Right hindlimb (tissue), 1 donor: ENCODE measurements around the gene SIGLEC1.

Experiments used
- DNase-seq: peaks from one replicate; pipeline ENCODE4 v3.0.0-alpha.2; 2018

The SIGLEC1 gene

DNA sequence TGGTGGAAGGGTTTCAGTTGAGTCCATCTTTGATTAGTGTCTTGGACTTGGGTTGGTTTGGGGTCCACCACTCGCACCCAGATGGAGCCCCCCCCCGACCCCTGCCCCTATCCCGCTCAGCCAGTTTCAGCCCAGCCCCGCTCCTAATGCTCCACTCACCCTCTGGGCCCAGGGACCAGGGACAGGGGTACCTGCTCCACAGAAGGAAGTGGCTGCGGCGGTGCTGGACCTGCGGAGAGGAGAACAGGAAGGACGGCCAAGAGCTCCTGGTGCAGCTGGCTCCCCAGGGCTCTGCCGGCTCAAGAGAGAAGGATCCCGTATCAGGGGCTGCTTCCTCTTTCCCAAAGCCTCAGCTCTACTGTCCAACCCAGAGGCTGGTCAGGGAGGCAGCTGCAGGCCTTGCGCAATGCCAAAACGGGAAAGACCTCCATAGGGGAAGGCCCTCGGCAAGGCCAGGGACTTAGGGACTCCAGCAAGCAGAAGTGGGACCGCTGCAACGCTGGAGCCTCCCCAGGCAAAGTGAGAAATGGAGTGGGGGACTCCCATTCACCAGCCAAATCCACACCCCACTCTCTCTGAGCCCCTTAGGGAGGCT lies at the start of gene SIGLEC1:
Gene SIGLEC1, minus strand, starts transcription at position 322 of the 595 bp plus-strand sequence. CDS start 5,472 bp downstream, outside the sequence.
- no peak for DNase-seq

GRCh38 chr20:3760655-3761348 lies 48.4 kb upstream of the SIGLEC1 start:
- DNase-seq, result no peak

DNA sequence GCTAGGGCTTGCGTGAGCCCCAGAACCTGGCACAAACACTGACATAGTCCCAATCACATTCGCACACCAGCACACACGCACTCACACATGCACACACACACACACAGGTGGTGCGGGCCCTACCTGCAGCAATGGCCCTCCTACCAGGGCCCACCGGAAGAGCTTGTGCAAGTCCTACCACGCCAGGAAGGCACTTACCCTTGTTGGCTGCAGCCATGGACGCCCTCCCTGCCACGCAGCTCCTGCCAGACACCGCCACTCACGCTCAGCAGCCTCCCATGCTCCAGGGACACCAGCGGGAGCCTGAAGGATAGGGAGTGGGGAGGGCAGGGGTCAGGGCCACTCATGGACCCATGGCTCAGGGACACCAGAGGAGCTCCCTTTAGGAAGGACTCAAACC lies 47.5 kb upstream of the SIGLEC1 start:
- DNase-seq, result peak; percentile 19

GRCh38 chr20:3759316-3759823 lies 47.0 kb upstream of the SIGLEC1 start:
- peak; percentile 16 for DNase-seq

DNA sequence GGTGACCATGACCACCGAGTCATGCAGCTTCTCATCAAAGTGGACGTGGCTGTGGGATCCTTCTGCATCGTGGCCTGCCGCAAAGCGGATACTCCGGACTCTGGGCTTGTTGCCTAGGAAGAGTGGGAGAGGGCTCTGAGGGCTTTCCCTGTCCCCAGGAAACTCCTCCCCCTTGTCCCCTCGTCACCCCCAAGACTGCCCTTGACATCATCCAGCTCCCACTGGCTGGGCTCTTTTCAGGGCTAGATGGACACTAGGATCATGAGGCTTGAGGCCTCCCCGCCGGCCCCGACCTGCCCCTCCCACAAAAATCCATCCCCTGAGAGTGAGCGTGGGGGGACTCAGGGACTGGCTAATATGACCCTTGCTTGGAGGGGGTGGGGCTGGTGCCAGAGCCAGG lies 46.2 kb upstream of the SIGLEC1 start:
- peak; percentile 27 for DNase-seq

DNA sequence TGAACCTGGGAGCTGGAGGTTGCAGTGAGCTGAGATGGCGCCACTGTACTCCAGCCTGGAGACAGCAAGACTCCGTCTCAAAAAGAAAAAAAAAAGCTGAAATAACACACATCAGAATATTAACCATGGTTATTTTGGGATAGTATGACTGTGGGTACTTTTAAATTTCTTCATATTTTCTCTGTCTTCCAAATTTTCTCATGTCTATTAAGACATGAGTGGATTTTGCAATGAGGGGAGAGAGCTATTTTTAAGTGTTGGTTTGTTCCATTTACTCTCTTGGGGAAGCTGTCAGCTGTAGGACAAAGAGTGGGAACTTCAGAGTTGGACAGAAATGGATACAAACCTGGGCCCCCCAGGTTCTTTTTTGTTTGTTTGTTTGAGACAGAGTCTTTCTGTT lies 44.9 kb upstream of the SIGLEC1 start:
- no peak for DNase-seq

GRCh38 chr20:3755814-3756480 lies 43.5 kb upstream of the SIGLEC1 start:
- DNase-seq, result peak; percentile 22

DNA sequence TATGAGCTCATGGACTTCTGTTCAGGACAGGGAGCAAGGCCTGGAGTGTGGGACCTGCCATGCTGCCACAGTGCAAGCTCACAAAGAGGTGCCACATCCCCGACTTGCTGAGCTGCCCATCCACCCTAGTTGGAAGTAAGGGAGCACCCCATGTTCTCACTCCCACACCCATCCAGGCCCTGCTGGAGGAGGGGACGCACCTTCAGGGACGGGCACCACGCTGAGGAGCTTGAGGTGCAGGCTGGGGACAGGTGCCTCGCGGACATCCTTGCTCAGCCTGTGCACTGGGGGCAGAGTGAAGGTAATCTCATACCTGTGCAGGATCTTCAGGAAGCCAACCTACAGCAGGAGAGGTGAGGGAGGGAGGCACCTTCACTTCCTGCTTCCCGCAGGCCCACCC lies 42.9 kb upstream of the SIGLEC1 start:
- no peak for DNase-seq

GRCh38 chr20:3754276-3754630 lies 41.9 kb upstream of the SIGLEC1 start:
- DNase-seq, result no peak

DNA sequence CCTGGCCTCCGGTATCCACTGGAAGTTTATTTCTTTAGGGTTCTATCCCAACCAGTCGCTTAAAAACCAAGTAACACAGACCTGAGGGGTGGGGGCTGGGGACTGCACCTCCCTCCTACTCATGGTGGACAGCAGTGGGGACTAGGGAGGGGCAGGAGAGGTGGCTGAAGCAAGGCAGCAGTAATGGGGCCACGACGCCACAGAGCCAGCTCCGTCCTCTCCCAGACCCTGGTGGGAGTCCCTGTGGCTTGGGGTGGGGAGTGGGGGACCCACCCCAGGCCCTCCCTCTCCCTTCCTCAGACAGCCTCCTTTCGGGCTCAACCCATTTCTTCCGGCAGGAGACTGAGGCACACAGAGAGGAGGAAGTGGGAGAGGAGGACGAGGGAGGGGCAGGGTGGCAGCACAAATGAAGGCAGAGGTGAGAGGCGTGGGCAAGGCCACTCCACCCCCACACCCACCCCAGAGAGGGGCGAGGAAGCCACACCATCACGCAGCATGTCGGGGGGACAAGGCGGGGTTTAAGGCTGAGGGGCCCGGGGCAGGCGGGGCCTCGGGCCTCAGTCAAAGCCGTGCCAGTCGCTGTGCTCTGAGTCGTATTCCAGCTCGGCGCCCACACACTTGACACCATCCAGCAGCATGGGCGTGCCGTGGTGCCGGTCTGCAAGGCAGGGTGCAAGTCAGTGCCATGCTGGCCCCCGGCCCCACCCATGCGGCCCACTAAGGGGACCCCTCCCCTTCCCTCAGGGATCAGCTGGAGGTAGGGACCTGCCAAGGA lies 41.3 kb upstream of the SIGLEC1 start:
- DNase-seq, result peak; percentile 49

- DNase-seq, result peak; percentile 76
These were observed 40.7 kb upstream of the SIGLEC1 start for GRCh38 chr20:3753098-3753497.

GRCh38 chr20:3752386-3752759 lies 40.0 kb upstream of the SIGLEC1 start:
- no peak for DNase-seq

GRCh38 chr20:3751675-3752385 lies 39.4 kb upstream of the SIGLEC1 start:
- peak; percentile 37 for DNase-seq

- no peak for DNase-seq
These were observed 38.9 kb upstream of the SIGLEC1 start for GRCh38 chr20:3751305-3751674.

- DNase-seq, result no peak
These were observed 37.5 kb upstream of the SIGLEC1 start for GRCh38 chr20:3749689-3750531.

- no peak for DNase-seq
These were observed 36.8 kb upstream of the SIGLEC1 start for GRCh38 chr20:3749087-3749688.

GRCh38 chr20:3748073-3748472 lies 35.7 kb upstream of the SIGLEC1 start:
- no peak for DNase-seq

DNA sequence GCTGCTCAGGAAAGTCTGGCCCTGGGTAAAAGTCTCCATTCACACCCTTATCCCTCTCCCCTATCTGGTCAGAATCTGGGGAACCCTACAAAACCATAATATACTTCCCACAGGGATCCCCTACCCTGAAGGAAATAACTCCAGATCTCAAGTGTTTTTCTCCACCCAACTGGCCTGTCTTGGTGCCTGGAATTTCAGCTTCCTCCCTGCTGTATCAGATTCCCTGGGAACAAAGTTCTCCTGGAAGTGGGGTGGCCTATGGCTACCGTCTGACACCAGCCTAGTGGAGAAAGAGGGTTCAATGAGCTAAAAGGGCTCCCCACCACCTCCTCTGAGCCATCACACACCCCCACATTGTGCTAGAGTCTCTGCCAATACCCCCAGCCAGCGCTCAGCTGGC lies 35.1 kb upstream of the SIGLEC1 start:
- DNase-seq, result no peak

DNA sequence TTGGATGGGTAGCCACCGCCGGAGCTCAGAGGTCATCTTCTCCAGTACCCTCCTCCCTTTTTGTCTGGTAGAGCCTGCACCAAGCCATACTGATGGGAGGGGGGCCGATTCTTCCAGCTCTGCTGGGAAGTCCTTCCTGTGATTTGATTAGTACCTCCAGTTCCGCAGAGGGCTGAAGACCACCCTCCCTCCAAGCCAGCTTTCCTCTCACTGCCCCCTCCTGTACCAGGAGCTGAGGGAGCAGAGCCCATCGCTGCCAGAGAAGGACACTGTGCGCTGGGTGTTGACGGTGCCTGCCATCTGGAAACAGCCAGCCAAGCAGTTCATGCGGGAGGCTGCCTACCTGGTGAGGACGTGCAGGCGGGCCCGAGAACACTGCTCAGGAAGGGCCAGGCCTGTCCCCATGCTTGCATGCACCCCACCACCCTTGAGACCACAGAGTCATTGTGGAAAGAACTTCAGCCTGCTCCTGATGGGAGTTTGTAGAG lies 33.3 kb upstream of the SIGLEC1 start:
- DNase-seq, result no peak

DNA sequence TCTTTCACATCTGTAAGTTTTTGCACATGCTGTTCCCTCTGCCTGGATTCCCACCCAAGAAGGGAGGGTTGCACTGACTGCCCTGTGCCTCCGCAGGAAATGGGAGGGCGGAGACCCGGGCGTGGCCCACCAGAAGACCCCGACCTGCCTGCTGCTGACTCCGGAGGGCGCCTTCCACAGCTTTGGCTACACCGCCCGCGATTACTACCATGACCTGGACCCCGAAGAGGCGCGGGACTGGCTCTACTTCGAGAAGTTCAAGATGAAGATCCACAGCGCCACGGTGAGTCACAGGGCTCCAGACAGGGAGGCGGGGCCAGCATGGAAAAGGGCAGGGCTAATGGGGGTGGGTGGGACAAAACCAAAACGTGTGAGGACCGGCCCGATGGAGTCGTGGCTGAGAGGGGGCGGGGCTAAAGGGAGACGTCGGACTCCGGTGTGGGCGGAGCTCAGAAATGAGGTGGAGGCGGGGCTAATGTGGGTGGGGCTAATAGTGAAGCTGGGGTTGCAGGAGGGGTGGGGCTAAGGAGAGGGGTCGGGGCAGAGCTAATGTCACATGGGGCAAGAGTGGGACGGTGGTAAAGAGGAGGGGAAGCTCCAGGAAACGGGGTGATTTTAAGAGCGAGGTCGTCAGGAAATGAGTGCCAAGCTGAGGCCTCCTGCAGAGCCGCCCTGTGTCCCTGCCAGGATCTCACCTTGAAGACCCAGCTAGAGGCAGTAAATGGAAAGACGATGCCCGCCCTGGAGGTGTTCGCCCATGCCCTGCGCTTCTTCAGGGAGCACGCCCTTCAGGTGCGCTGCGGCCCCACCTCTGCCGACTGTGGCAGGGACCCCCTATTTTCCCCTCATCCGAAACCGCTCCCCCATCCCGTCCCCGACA lies 32.6 kb upstream of the SIGLEC1 start:
- peak; percentile 59 for DNase-seq
